GM23338 (cell line): Measurements from ENCODE around the gene COPS6. TPM values are rescaled to one million over a fixed set of nuclear protein-coding genes. Genes with fewer than 3 reads are reported as not detected.

ENCODE experiments used
- ATAC-seq: fragments of 200-7000 bp; cut with Tn5 transposase; 3 replicates; pipeline ENCODE4 v1.9.1; 2020
- DNase-seq: peaks from one replicate; pipeline ENCODE4 v3.0.0-alpha.2; 2015; ENCODE audit warnings: low spot score
- H2AFZ ChIP-seq: fragments of 200-600 bp; sonication (generic); 2 replicates; pipeline ENCODE4 v1.8.0; 2016; ENCODE audit warnings: antibody characterized with exemption, mild to moderate bottlenecking, moderate library complexity
- H3F3A ChIP-seq: fragments of 200-600 bp; sonication (generic); replicated peaks from 2 replicates; pipeline ENCODE4 v1.8.0; 2017; ENCODE audit warnings: antibody characterized with exemption, mixed run types, low read depth
- H3K27ac ChIP-seq: fragments of 200-600 bp; sonication (generic); 2 replicates; pipeline ENCODE4 v1.6.1; 2016; ENCODE audit warnings: low read depth
- H3K27me3 ChIP-seq: fragments of 200-600 bp; sonication (generic); 2 replicates; pipeline ENCODE4 v1.8.0; 2016; ENCODE audit warnings: mild to moderate bottlenecking, mixed run types, moderate library complexity; ENCODE audit not compliant: insufficient read depth
- H3K36me3 ChIP-seq: fragments of 200-600 bp; sonication (generic); 2 replicates; pipeline ENCODE4 v1.8.0; 2016; ENCODE audit warnings: mild to moderate bottlenecking; ENCODE audit not compliant: insufficient read depth
- H3K4me1 ChIP-seq: fragments of 200-600 bp; sonication (generic); 2 replicates; pipeline ENCODE4 v1.8.0; 2016; ENCODE audit warnings: mild to moderate bottlenecking, moderate library complexity; ENCODE audit not compliant: insufficient read depth
- H3K4me2 ChIP-seq: fragments of 200-600 bp; sonication (generic); 2 replicates; pipeline ENCODE4 v1.7.1; 2017; ENCODE audit warnings: mixed run types
- H3K4me3 ChIP-seq: fragments of 200-600 bp; sonication (generic); 2 replicates; pipeline ENCODE4 v1.6.1; 2016; ENCODE audit warnings: mixed run types
- H3K79me2 ChIP-seq: fragments of 200-600 bp; sonication (generic); replicated peaks from 2 replicates; pipeline ENCODE4 v1.8.0; 2017; ENCODE audit warnings: mild to moderate bottlenecking; ENCODE audit not compliant: insufficient read depth
- H3K9me2 ChIP-seq: fragments of 200-600 bp; sonication (generic); 2 replicates; pipeline ENCODE4 v1.8.0; 2017; ENCODE audit not compliant: insufficient read depth
- H4K20me1 ChIP-seq: fragments of 200-600 bp; sonication (generic); replicated peaks from 2 replicates; pipeline ENCODE4 v1.8.0; 2017; ENCODE audit warnings: mild to moderate bottlenecking; ENCODE audit not compliant: insufficient read depth
- H3K27ac Mint-ChIP-seq: 2 replicates; pipeline ENCODE4 v1.8.0; 2020; ENCODE audit warnings: inconsistent platforms, mild to moderate bottlenecking, moderate library complexity, mixed read lengths
- H3K27me3 Mint-ChIP-seq: 3 replicates; pipeline ENCODE4 v1.8.0; 2022; ENCODE audit warnings: low read depth, mild to moderate bottlenecking, moderate library complexity, mixed read lengths, inconsistent platforms; ENCODE audit not compliant: insufficient read depth, poor library complexity
- H3K36me3 Mint-ChIP-seq: 3 replicates; pipeline ENCODE4 v1.8.0; 2021; ENCODE audit warnings: low read depth, mild to moderate bottlenecking, inconsistent platforms, moderate library complexity, mixed read lengths
- H3K4me1 Mint-ChIP-seq: 3 replicates; pipeline ENCODE4 v1.8.0; 2020; ENCODE audit warnings: mild to moderate bottlenecking, inconsistent platforms, mixed read lengths
- H3K4me3 Mint-ChIP-seq: 3 replicates; pipeline ENCODE4 v1.8.0; 2021; ENCODE audit warnings: moderate library complexity, mild to moderate bottlenecking, inconsistent platforms, mixed read lengths
- H3K9me3 Mint-ChIP-seq: 3 replicates; pipeline ENCODE4 v1.8.0; 2020; ENCODE audit warnings: moderate library complexity, mild to moderate bottlenecking, inconsistent platforms, mixed read lengths
- CTCF ChIP-seq, 2 experiments: fragments of 200-600 bp in 1 of 2; sonication (generic) in 1 of 2; conservative IDR thresholded peaks; 2 replicates each; pipeline versions ENCODE4 v1.5.1 to v1.6.1; 2016 to 2017; ENCODE audit warnings: antibody characterized with exemption in 2 of 2, low read depth in 2 of 2, mild to moderate bottlenecking in 2 of 2, moderate library complexity in 1 of 2
- NANOG ChIP-seq: IDR thresholded peaks from 2 replicates; pipeline ENCODE4 v1.6.1; 2016; ENCODE audit warnings: antibody characterized with exemption, borderline replicate concordance
- ZNF462 ChIP-seq: fragments of 250-450 bp; sonication (Bioruptor Pico); IDR thresholded peaks from 2 replicates; pipeline ENCODE4 v1.5.0; 2020; ENCODE audit warnings: mild to moderate bottlenecking, moderate library complexity
- polyA plus RNA-seq: library from polyadenylated mRNA; unstranded; fragments of >200 nt; fragmentation: Nextera tagmentation; extraction: Ambion mirVana; gene quantifications from 2 replicates; pipeline ENCODE4 v1.2.1, GENCODE V29; 2016
- total RNA-seq: library from RNA; depleted of rRNA; stranded (reverse); fragments of >200 nt; shearing (Covaris generic); gene quantifications from 2 replicates; pipeline ENCODE4 v1.2.3, GENCODE V29; 2014
- TF ChIP-seq, protein P1 (sequence below): IDR thresholded peaks from 2 replicates; pipeline ENCODE4 v1.6.1; 2016; ENCODE audit warnings: antibody characterized with exemption

The COPS6 gene
- total and polyA plus RNA-seq, 2 experiments from 2014 or later: 89.8 to 198 TPM

DNA sequence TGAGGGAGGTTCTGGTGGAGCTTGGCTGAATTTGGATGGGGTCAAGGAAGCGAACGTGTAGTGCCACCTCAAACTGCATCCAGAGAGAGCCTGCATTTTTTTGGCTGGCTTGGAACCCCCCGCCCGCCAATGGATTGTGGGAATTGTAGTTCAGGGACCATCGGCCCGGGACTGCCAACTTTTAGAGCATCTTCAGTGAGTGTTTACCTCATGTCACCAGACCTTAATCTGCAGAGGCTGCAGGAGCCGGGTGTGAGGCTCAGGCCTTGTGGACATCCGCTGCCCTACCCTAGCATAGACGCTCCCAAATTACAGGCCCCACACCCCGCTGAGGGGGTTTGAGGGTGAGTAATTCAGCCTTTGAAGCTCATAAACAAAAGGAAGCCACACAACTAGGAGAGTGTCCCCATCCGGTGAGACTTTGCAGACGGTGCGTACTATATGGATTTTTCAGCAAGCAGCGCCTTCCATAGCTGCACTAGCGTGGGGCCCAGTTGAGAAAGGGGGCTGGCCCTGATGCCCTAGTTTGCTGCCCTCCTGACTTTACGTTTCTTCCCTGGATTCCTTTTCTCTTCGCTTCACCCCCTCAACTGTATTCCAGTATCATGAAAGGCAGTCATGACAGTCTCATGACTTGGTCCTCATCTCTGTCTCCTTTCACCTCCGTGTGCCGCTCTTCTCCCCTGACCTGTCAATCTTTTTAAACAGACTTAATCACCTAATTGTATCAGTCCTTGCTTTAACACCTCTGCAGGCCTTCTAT, 31.4 kb downstream of the COPS6 start:
- H3K27ac Mint-ChIP-seq: peak overlapping the region; percentile 99
- peaks cover 23% of the 10 kb centered on the region; the same call in 2 of the 3 replicates for H3K36me3 Mint-ChIP-seq
- H3K4me2 ChIP-seq: peak overlapping the region; percentile 83
- ATAC-seq: peak; percentile 71
- peak overlapping the region; percentile 91 for H2AFZ ChIP-seq
- H3K27ac ChIP-seq: peak overlapping the region; percentile 37; the same call in 1 of the 2 replicates
- peak overlapping the region; percentile 94 for H3K4me3 Mint-ChIP-seq
- H3K36me3 ChIP-seq: no peaks in the 10 kb centered on the region
- TF ChIP-seq, protein P1, sequence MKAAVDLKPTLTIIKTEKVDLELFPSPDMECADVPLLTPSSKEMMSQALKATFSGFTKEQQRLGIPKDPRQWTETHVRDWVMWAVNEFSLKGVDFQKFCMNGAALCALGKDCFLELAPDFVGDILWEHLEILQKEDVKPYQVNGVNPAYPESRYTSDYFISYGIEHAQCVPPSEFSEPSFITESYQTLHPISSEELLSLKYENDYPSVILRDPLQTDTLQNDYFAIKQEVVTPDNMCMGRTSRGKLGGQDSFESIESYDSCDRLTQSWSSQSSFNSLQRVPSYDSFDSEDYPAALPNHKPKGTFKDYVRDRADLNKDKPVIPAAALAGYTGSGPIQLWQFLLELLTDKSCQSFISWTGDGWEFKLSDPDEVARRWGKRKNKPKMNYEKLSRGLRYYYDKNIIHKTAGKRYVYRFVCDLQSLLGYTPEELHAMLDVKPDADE: peak; percentile 53; the same call in 1 of the 2 replicates
- TF ChIP-seq NANOG (no peak), CTCF (conservative IDR thresholded peaks at IDR 0.05; ENCODE audit: low read depth in 2 of 2) (no peak), ZNF462 (no peak)
- peaks cover 14% of the 10 kb centered on the region for H3K27me3 Mint-ChIP-seq
- H3F3A ChIP-seq: peaks cover 20% of the 10 kb centered on the region
- H3K4me3 ChIP-seq: peak overlapping the region; percentile 88
- peaks cover 8% of the 10 kb centered on the region; the same call in 2 of the 3 replicates for H3K4me1 Mint-ChIP-seq
- peaks cover 8% of the 10 kb centered on the region for H3K4me1 ChIP-seq
- no peaks in the 10 kb centered on the region for H3K9me2 ChIP-seq
- no peaks in the 10 kb centered on the region; the same call in 1 of the 2 replicates for H4K20me1 ChIP-seq
- H3K27me3 ChIP-seq: no peaks in the 10 kb centered on the region
- peak; percentile 81 for DNase-seq
- H3K9me3 Mint-ChIP-seq: no peaks in the 10 kb centered on the region; the same call in 2 of the 3 replicates
- H3K79me2 ChIP-seq: peaks cover 7% of the 10 kb centered on the region
